Urinary bladder (tissue), 4 donors: ENCODE data around the gene NMRAL1. TPM values are rescaled to one million over a fixed set of nuclear protein-coding genes. Genes with fewer than 3 reads are reported as not detected.

ENCODE experiments used
- DNase-seq: peaks from one replicate; pipeline ENCODE4 v3.0.0-alpha.2; 2015; ENCODE audit errors: extremely low spot score
- H3K27ac ChIP-seq: one replicate; pipeline ENCODE4 v1.5.1; 2013; ENCODE audit warnings: low read depth, mild to moderate bottlenecking, moderate library complexity
- H3K36me3 ChIP-seq: one replicate; pipeline ENCODE4 v1.6.1; 2013; ENCODE audit warnings: mild to moderate bottlenecking, moderate library complexity; ENCODE audit not compliant: insufficient read depth
- H3K4me1 ChIP-seq: one replicate; pipeline ENCODE4 v1.6.1; 2013; ENCODE audit warnings: mild to moderate bottlenecking, moderate library complexity; ENCODE audit not compliant: insufficient read depth
- H3K4me3 ChIP-seq: one replicate; pipeline ENCODE4 v1.5.1; 2013; ENCODE audit warnings: low read depth, low read length
- WGBS: extraction: QIAGEN DNeasy Blood & Tissue Kit; methylation state at CpG from one replicate; pipeline ENCODE4 v1.1.7; 2013; 5-methylcytosine and 5-hydroxymethylcytosine counted together
- polyA plus RNA-seq: library from polyadenylated mRNA; stranded (reverse); fragments of 200-250 nt; gene quantifications from one replicate; pipeline ENCODE4 v1.2.3, GENCODE V29; 2013
- total RNA-seq: library from RNA; depleted of rRNA; stranded (reverse); fragments of >200 nt; gene quantifications from one replicate; pipeline ENCODE4 v1.2.3, GENCODE V29; 2014
- donor health status: healthy with polysubstance abuse.
- donor health status: healthy.

The NMRAL1 gene
- total and polyA plus RNA-seq, 2 donors = 25.2 to 48.2 TPM

- DNase-seq = no peak
- 67% methylated on average over 14 of the region's 14 CpGs for WGBS
- peaks cover 4% of the 10 kb centered on the region for H3K36me3 ChIP-seq
- H3K4me3 ChIP-seq = no peak overlapping the region
- no peaks in the 10 kb centered on the region for H3K4me1 ChIP-seq
- no peak overlapping the region for H3K27ac ChIP-seq
Measured at GRCh38 chr16:4510747-4511426, 36.5 kb upstream of the NMRAL1 start.

GRCh38 chr16:4510131-4510530, 35.7 kb upstream of the NMRAL1 start:
- no peak overlapping the region for H3K27ac ChIP-seq
- no peak overlapping the region for H3K4me3 ChIP-seq
- 68% methylated on average over 5 of the region's 5 CpGs for WGBS
- peaks cover 4% of the 10 kb centered on the region for H3K36me3 ChIP-seq
- DNase-seq = no peak
- no peaks in the 10 kb centered on the region for H3K4me1 ChIP-seq

- no peaks in the 10 kb centered on the region for H3K4me1 ChIP-seq
- H3K36me3 ChIP-seq = peaks cover 4% of the 10 kb centered on the region
- DNase-seq = no peak
- no peak overlapping the region for H3K27ac ChIP-seq
- no peak overlapping the region for H3K4me3 ChIP-seq
- WGBS = 90% methylated on average over 8 of the region's 8 CpGs
Measured at GRCh38 chr16:4509420-4509819, 35.0 kb upstream of the NMRAL1 start.

- Histone ChIP-seq H3K4me3 (no peak overlapping the region), H3K4me1 (no peaks in the 10 kb centered on the region), H3K27ac (no peak overlapping the region), H3K36me3 (peaks cover 4% of the 10 kb centered on the region)
- no peak for DNase-seq
- WGBS = 95% methylated on average over 3 of the region's 3 CpGs
Measured at GRCh38 chr16:4508806-4509205, 34.4 kb upstream of the NMRAL1 start.

- no peak for DNase-seq
- 92% methylated on average over 17 of the region's 17 CpGs for WGBS
- peaks cover 4% of the 10 kb centered on the region for H3K36me3 ChIP-seq
- no peaks in the 10 kb centered on the region for H3K4me1 ChIP-seq
- no peak overlapping the region for H3K27ac ChIP-seq
- H3K4me3 ChIP-seq = no peak overlapping the region
Measured at GRCh38 chr16:4507588-4508345, 33.3 kb upstream of the NMRAL1 start.

GRCh38 chr16:4506450-4506849, 32.0 kb upstream of the NMRAL1 start:
- peak; percentile 54 for DNase-seq
- WGBS = 2% methylated on average over 3 of the region's 3 CpGs

GRCh38 chr16:4505356-4506147, 31.1 kb upstream of the NMRAL1 start:
- Histone ChIP-seq H3K27ac (no peak overlapping the region), H3K4me1 (no peaks in the 10 kb centered on the region), H3K4me3 (no peak overlapping the region), H3K36me3 (peaks cover 4% of the 10 kb centered on the region)
- DNase-seq = no peak
- WGBS = 84% methylated on average over 13 of the region's 13 CpGs

More at GRCh38 chr16:4506450-4506849, 32.0 kb upstream of the NMRAL1 start:
- Histone ChIP-seq H3K36me3 (peaks cover 4% of the 10 kb centered on the region), H3K27ac (no peak overlapping the region), H3K4me1 (no peaks in the 10 kb centered on the region), H3K4me3 (no peak overlapping the region)

- no peak for DNase-seq
- Histone ChIP-seq H3K4me1 (no peaks in the 10 kb centered on the region), H3K4me3 (no peak overlapping the region), H3K36me3 (no peaks in the 10 kb centered on the region), H3K27ac (no peak overlapping the region)
- WGBS = 22% methylated on average over 5 of the region's 5 CpGs
Measured at GRCh38 chr16:4501071-4501478, 26.6 kb upstream of the NMRAL1 start.

- WGBS = 33% methylated on average over 3 of the region's 3 CpGs
- DNase-seq = no peak
Measured at GRCh38 chr16:4500272-4500671, 25.8 kb upstream of the NMRAL1 start.

GRCh38 chr16:4499196-4499555, 24.8 kb upstream of the NMRAL1 start:
- Histone ChIP-seq H3K4me3 (no peak overlapping the region), H3K27ac (no peak overlapping the region), H3K36me3 (no peaks in the 10 kb centered on the region), H3K4me1 (no peaks in the 10 kb centered on the region)
- DNase-seq = no peak
- WGBS = 97% methylated on average over 4 of the region's 4 CpGs

More at GRCh38 chr16:4500272-4500671, 25.8 kb upstream of the NMRAL1 start:
- Histone ChIP-seq H3K4me1 (no peaks in the 10 kb centered on the region), H3K4me3 (no peak overlapping the region), H3K36me3 (no peaks in the 10 kb centered on the region), H3K27ac (no peak overlapping the region)

- no peak overlapping the region for H3K4me3 ChIP-seq
- no peak overlapping the region for H3K27ac ChIP-seq
- H3K4me1 ChIP-seq = no peaks in the 10 kb centered on the region
- 86% methylated on average over 8 of the region's 8 CpGs for WGBS
- no peaks in the 10 kb centered on the region for H3K36me3 ChIP-seq
- no peak for DNase-seq
Measured at GRCh38 chr16:4498546-4499195, 24.2 kb upstream of the NMRAL1 start.

GRCh38 chr16:4496305-4496704, 21.9 kb upstream of the NMRAL1 start:
- no peak overlapping the region for H3K27ac ChIP-seq
- H3K4me1 ChIP-seq = no peaks in the 10 kb centered on the region
- H3K4me3 ChIP-seq = no peak overlapping the region
- 79% methylated on average over 4 of the region's 4 CpGs for WGBS
- DNase-seq = no peak
- no peaks in the 10 kb centered on the region for H3K36me3 ChIP-seq

- H3K4me1 ChIP-seq = no peaks in the 10 kb centered on the region
- no peak overlapping the region for H3K4me3 ChIP-seq
- DNase-seq = no peak
- H3K27ac ChIP-seq = no peak overlapping the region
- 98% methylated on average over 2 of the region's 2 CpGs for WGBS
- H3K36me3 ChIP-seq = no peaks in the 10 kb centered on the region
Measured at GRCh38 chr16:4495766-4496165, 21.3 kb upstream of the NMRAL1 start.
